ENCODE results near the gene PYGL.

PYGL gene

GRCh38 chr14:50856660-50857059, 87.6 kb downstream of the PYGL start:
- Histone ChIP-seq H3K4me1 (ENCODE audit: control insufficient read depth, insufficient read depth, low read depth, low read length) (peaks cover 4% of the 10 kb centered on the region), H2BK120ac (ENCODE audit: low read depth, low read length) (no peak overlapping the region), H2AK5ac (ENCODE audit: low read length, severe bottlenecking) (no peak overlapping the region), H3K18ac (ENCODE audit: low read depth in 1 of 2, low read length in 2 of 2) (no peak overlapping the region), H2BK12ac (ENCODE audit: low read length in 2 of 2) (no peak overlapping the region), H4K91ac (ENCODE audit: low read length) (no peak overlapping the region), H2BK5ac (ENCODE audit: low read depth, low read length, poor library complexity, severe bottlenecking) (no peak overlapping the region), H3K23ac (ENCODE audit: low read length in 2 of 2) (no peak overlapping the region), H3K4ac (ENCODE audit: low read depth in 1 of 2, low read length in 2 of 2) (no peak overlapping the region), H3K14ac (ENCODE audit: low read length in 2 of 2) (peak overlapping the region in 1 of 2 experiments; percentile 75), H3K9me3 (ENCODE audit: control insufficient read depth, low read length) (no peaks in the 10 kb centered on the region), H4K8ac (ENCODE audit: low read length) (no peak overlapping the region), H3K27me3 (ENCODE audit: control insufficient read depth in 1 of 2, insufficient read depth in 1 of 2, low read length in 2 of 2) (no peaks in the 10 kb centered on the region), H2AFZ (ENCODE audit: low read depth, low read length) (no peak overlapping the region), H3K79me1 (replicated peaks; ENCODE audit: low read length, poor library complexity, severe bottlenecking) (no peaks in the 10 kb centered on the region), H3K27ac (ENCODE audit: low read length, poor library complexity, severe bottlenecking) (no peak overlapping the region), H3K4me2 (ENCODE audit: low read length, poor library complexity, severe bottlenecking) (no peak overlapping the region), H3K36me3 (ENCODE audit: control insufficient read depth in 1 of 2, insufficient read depth in 2 of 2, low read depth in 1 of 2, low read length in 2 of 2) (no peaks in the 10 kb centered on the region), H3K4me3 (ENCODE audit: insufficient read depth in 1 of 2, low read depth in 1 of 2, low read length in 2 of 2) (no peak overlapping the region), H2BK15ac (ENCODE audit: low read depth, poor library complexity, severe bottlenecking) (no peak overlapping the region), H3K9ac (ENCODE audit: low read length) (no peak overlapping the region)
- 73% methylated on average over 5 of the region's 5 CpGs for WGBS
- no peak for DNase-seq

- no peak overlapping the region for H3K23ac ChIP-seq (ENCODE audit: low read length in 2 of 2)
- H2AK5ac ChIP-seq (ENCODE audit: low read length, severe bottlenecking), result no peak overlapping the region
- H3K9ac ChIP-seq (ENCODE audit: low read length), result no peak overlapping the region
- no peaks in the 10 kb centered on the region for H3K9me3 ChIP-seq (ENCODE audit: control insufficient read depth, low read length)
- H3K14ac ChIP-seq (ENCODE audit: low read length in 2 of 2), result no peak overlapping the region
- no peaks in the 10 kb centered on the region for H3K27me3 ChIP-seq (ENCODE audit: control insufficient read depth in 1 of 2, insufficient read depth in 1 of 2, low read length in 2 of 2)
- no peak overlapping the region for H2AFZ ChIP-seq (ENCODE audit: low read depth, low read length)
- no peaks in the 10 kb centered on the region for H3K36me3 ChIP-seq (ENCODE audit: control insufficient read depth in 1 of 2, insufficient read depth in 2 of 2, low read depth in 1 of 2, low read length in 2 of 2)
- no peak overlapping the region for H2BK15ac ChIP-seq (ENCODE audit: low read depth, poor library complexity, severe bottlenecking)
- H2BK120ac ChIP-seq (ENCODE audit: low read depth, low read length), result no peak overlapping the region
- no peaks in the 10 kb centered on the region for H3K79me1 ChIP-seq (replicated peaks; ENCODE audit: low read length, poor library complexity, severe bottlenecking)
- peaks cover 4% of the 10 kb centered on the region for H3K4me1 ChIP-seq (ENCODE audit: control insufficient read depth, insufficient read depth, low read depth, low read length)
- no peak overlapping the region for H3K4me2 ChIP-seq (ENCODE audit: low read length, poor library complexity, severe bottlenecking)
- no peak overlapping the region for H3K18ac ChIP-seq (ENCODE audit: low read depth in 1 of 2, low read length in 2 of 2)
- 53% methylated on average over 1 of the region's 1 CpG for WGBS
- DNase-seq, result peak; percentile 43
- H2BK5ac ChIP-seq (ENCODE audit: low read depth, low read length, poor library complexity, severe bottlenecking), result no peak overlapping the region
- H3K4me3 ChIP-seq (ENCODE audit: insufficient read depth in 1 of 2, low read depth in 1 of 2, low read length in 2 of 2), result no peak overlapping the region
- no peak overlapping the region for H3K4ac ChIP-seq (ENCODE audit: low read depth in 1 of 2, low read length in 2 of 2)
- H4K8ac ChIP-seq (ENCODE audit: low read length), result no peak overlapping the region
- H2BK12ac ChIP-seq (ENCODE audit: low read length in 2 of 2), result no peak overlapping the region
- no peak overlapping the region for H4K91ac ChIP-seq (ENCODE audit: low read length)
- H3K27ac ChIP-seq (ENCODE audit: low read length, poor library complexity, severe bottlenecking), result no peak overlapping the region
Observed at GRCh38 chr14:50855558-50855957, 88.7 kb downstream of the PYGL start.
